Endothelial cell (in vitro differentiated cells): ENCODE data around the gene YAP1. TPM values are rescaled to one million over a fixed set of nuclear protein-coding genes. Genes with fewer than 3 reads are reported as not detected.

Source experiments
- DNase-seq: peaks from one replicate; pipeline ENCODE4 v3.0.0; 2021; ENCODE audit warnings: low spot score
- H3K27ac Mint-ChIP-seq: one replicate; pipeline ENCODE4 v1.8.0; 2021; ENCODE audit warnings: mixed read lengths, inconsistent platforms; ENCODE audit not compliant: unreplicated experiment
- H3K27me3 Mint-ChIP-seq: one replicate; pipeline ENCODE4 v1.8.0; 2021; ENCODE audit warnings: mild to moderate bottlenecking, moderate library complexity, mixed read lengths, inconsistent platforms; ENCODE audit not compliant: unreplicated experiment
- H3K36me3 Mint-ChIP-seq: one replicate; pipeline ENCODE4 v1.8.0; 2021; ENCODE audit warnings: mild to moderate bottlenecking, low read depth, mixed read lengths, inconsistent platforms; ENCODE audit not compliant: unreplicated experiment
- H3K4me1 Mint-ChIP-seq: one replicate; pipeline ENCODE4 v1.8.0; 2021; ENCODE audit warnings: mild to moderate bottlenecking, mixed read lengths, inconsistent platforms; ENCODE audit not compliant: unreplicated experiment
- H3K4me3 Mint-ChIP-seq: one replicate; pipeline ENCODE4 v1.8.0; 2021; ENCODE audit warnings: mild to moderate bottlenecking, mixed read lengths, inconsistent platforms; ENCODE audit not compliant: unreplicated experiment
- H3K9me3 Mint-ChIP-seq: one replicate; pipeline ENCODE4 v1.8.0; 2021; ENCODE audit warnings: mixed read lengths, inconsistent platforms; ENCODE audit not compliant: unreplicated experiment
- CTCF ChIP-seq: fragments of 200-600 bp; sonication (generic); IDR thresholded peaks from one replicate; pipeline ENCODE4 v1.5.0; 2021; ENCODE audit warnings: antibody characterized with exemption; ENCODE audit not compliant: unreplicated experiment
- total RNA-seq: library from RNA; stranded (reverse); fragmentation: NEBNext Ultra II Directional; extraction: Animal tissue kit (Norgen Biotek cat#: 25700); gene quantifications from one replicate; pipeline ENCODE4 v1.2.1, GENCODE V29; 2021; ENCODE audit not compliant: unreplicated experiment

Gene YAP1
- total RNA-seq, 1 donor from 2014 or later = 158 TPM

GRCh38 chr11:102147015-102147414, 36.8 kb downstream of the YAP1 start:
- no peak overlapping the region for H3K27ac Mint-ChIP-seq

GRCh38 chr11:102147632-102148031, 37.4 kb downstream of the YAP1 start:
- peaks cover 5% of the 10 kb centered on the region for H3K36me3 Mint-ChIP-seq
- no peak for DNase-seq
- peaks cover 3% of the 10 kb centered on the region for H3K27me3 Mint-ChIP-seq
- H3K9me3 Mint-ChIP-seq = no peaks in the 10 kb centered on the region
- H3K4me3 Mint-ChIP-seq = no peak overlapping the region
- H3K27ac Mint-ChIP-seq = no peak overlapping the region
- TF ChIP-seq CTCF = no peak
- H3K4me1 Mint-ChIP-seq = peaks cover 10% of the 10 kb centered on the region

More at GRCh38 chr11:102147015-102147414, 36.8 kb downstream of the YAP1 start:
- DNase-seq = no peak
- H3K9me3 Mint-ChIP-seq = no peaks in the 10 kb centered on the region
- H3K27me3 Mint-ChIP-seq = peaks cover 3% of the 10 kb centered on the region
- peaks cover 5% of the 10 kb centered on the region for H3K36me3 Mint-ChIP-seq
- peaks cover 5% of the 10 kb centered on the region for H3K4me1 Mint-ChIP-seq
- no peak for TF ChIP-seq CTCF
- H3K4me3 Mint-ChIP-seq = no peak overlapping the region

GRCh38 chr11:102148059-102148458, 37.8 kb downstream of the YAP1 start:
- Mint-ChIP-seq H3K4me1 (peaks cover 11% of the 10 kb centered on the region), H3K27me3 (peaks cover 3% of the 10 kb centered on the region), H3K27ac (no peak overlapping the region), H3K36me3 (peaks cover 5% of the 10 kb centered on the region), H3K4me3 (no peak overlapping the region), H3K9me3 (no peaks in the 10 kb centered on the region)
- no peak for DNase-seq
- TF ChIP-seq CTCF = no peak

GRCh38 chr11:102151784-102152525, 41.7 kb downstream of the YAP1 start:
- Mint-ChIP-seq H3K4me1 (peaks cover 14% of the 10 kb centered on the region), H3K9me3 (no peaks in the 10 kb centered on the region), H3K27me3 (peaks cover 3% of the 10 kb centered on the region), H3K36me3 (peaks cover 5% of the 10 kb centered on the region), H3K4me3 (no peak overlapping the region), H3K27ac (no peak overlapping the region)
- DNase-seq = no peak
- no peak for TF ChIP-seq CTCF

GRCh38 chr11:102153082-102153481, 42.8 kb downstream of the YAP1 start:
- Mint-ChIP-seq H3K4me1 (peaks cover 14% of the 10 kb centered on the region), H3K27me3 (peaks cover 3% of the 10 kb centered on the region), H3K36me3 (peaks cover 5% of the 10 kb centered on the region), H3K9me3 (no peaks in the 10 kb centered on the region), H3K4me3 (no peak overlapping the region), H3K27ac (no peak overlapping the region)
- TF ChIP-seq CTCF = no peak
- no peak for DNase-seq
